Measurements from ENCODE around the gene VCX3B. TPM values are rescaled to one million over a fixed set of nuclear protein-coding genes. Genes with fewer than 3 reads are reported as not detected.

Gene VCX3B
- not detected for total RNA-seq

DNA sequence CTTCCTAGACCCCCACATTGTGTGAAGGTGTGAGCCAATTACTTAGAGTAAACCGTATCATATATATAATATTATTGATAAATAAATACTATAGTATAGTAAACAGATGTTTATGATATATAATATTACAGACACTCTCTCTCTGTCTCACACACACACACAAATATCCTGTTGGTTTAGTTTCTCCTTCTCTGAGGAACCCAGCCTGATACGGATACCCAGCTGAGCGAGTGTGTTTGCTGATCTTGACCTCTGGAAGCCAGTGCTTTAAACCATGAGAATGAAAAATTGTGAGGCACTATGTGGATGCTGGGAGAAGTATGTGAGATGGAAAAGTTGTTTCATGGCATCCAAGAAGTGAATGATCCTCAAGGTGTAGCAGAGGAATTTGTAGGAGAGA lies at the start of gene VCX3B:
VCX3B (plus strand) TSS at position 301 of the 400 bp plus-strand sequence. CDS start 621 bp downstream, outside the sequence.

